Mucosa of stomach (tissue), 1 donor: ENCODE results near the gene SLC44A2.
"Not testable (repeated sequence)": the region's sequence is repeated elsewhere in the genome, so short reads cannot be mapped to it uniquely, and the experiment has no call there.

ENCODE experiments used
- H3K27me3 ChIP-seq: one replicate; pipeline ENCODE4 v1.7.0; 2013; ENCODE audit warnings: mild to moderate bottlenecking, low read length; ENCODE audit not compliant: control insufficient read depth, insufficient read depth
- H3K36me3 ChIP-seq: one replicate; pipeline ENCODE4 v1.7.0; 2013; ENCODE audit warnings: low read length; ENCODE audit not compliant: control insufficient read depth, insufficient read depth
- H3K4me1 ChIP-seq: one replicate; pipeline ENCODE4 v1.7.0; 2013; ENCODE audit warnings: mild to moderate bottlenecking, low read length; ENCODE audit not compliant: control insufficient read depth, insufficient read depth
- H3K4me3 ChIP-seq: one replicate; pipeline ENCODE4 v1.7.0; 2013; ENCODE audit warnings: low read length
- H3K9ac ChIP-seq: one replicate; pipeline ENCODE4 v1.7.0; 2013; ENCODE audit warnings: mild to moderate bottlenecking, low read length, moderate library complexity
- H3K9me3 ChIP-seq: one replicate; pipeline ENCODE4 v1.7.0; 2013; ENCODE audit warnings: mild to moderate bottlenecking, low read length, moderate library complexity; ENCODE audit not compliant: control insufficient read depth
- donor health status: Pancreatic carcinoma.

SLC44A2 gene

DNA sequence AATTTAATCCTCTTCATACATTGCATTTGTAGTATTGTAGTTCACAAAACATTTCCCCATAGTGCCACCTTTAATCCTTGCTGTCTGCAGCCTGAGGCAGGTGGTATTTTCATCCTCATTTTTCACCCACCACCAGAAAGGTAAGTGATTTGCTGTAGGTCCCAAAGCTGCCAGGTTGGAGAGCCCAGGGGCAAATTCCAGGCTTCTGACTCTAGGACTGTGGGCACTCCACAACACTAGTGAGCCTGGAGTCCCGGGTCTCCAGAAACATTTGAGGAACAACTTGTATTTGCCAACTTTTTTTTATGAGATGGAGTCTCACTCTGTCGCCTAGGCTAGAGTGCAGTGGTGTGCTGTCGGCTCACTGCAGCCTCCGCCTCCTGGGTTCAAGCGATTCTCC lies 35.0 kb downstream of the SLC44A2 start:
- Histone ChIP-seq H3K9me3 (no peaks in the 10 kb centered on the region), H3K27me3 (no peaks in the 10 kb centered on the region), H3K4me1 (peaks cover 21% of the 10 kb centered on the region), H3K36me3 (no peaks in the 10 kb centered on the region), H3K4me3 (no peak overlapping the region), H3K9ac (peak overlapping the region; percentile 28)

DNA sequence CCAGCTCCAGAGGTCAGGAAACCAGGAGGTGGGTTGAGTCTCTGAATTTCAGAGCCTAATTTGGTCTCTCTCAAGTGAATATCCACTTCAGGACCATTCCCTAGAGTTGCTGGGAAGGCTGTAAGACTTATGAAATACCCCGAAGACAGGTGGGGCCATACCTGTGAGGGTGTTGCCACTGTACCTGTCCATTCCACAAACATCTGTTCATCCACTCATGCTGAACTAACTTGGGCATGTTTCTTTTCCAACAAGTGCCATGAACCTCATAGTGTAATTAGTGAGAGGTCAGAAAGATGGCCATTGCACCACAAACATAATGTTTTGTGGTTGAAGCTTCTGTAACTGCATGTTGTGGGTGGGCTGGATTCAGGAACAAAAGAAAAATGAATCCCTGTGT lies 36.6 kb downstream of the SLC44A2 start:
- H3K36me3 ChIP-seq: no peaks in the 10 kb centered on the region
- no peak overlapping the region for H3K4me3 ChIP-seq
- no peaks in the 10 kb centered on the region for H3K27me3 ChIP-seq
- H3K9me3 ChIP-seq: no peaks in the 10 kb centered on the region
- peaks cover 11% of the 10 kb centered on the region for H3K4me1 ChIP-seq
- H3K9ac ChIP-seq: no peak overlapping the region

DNA sequence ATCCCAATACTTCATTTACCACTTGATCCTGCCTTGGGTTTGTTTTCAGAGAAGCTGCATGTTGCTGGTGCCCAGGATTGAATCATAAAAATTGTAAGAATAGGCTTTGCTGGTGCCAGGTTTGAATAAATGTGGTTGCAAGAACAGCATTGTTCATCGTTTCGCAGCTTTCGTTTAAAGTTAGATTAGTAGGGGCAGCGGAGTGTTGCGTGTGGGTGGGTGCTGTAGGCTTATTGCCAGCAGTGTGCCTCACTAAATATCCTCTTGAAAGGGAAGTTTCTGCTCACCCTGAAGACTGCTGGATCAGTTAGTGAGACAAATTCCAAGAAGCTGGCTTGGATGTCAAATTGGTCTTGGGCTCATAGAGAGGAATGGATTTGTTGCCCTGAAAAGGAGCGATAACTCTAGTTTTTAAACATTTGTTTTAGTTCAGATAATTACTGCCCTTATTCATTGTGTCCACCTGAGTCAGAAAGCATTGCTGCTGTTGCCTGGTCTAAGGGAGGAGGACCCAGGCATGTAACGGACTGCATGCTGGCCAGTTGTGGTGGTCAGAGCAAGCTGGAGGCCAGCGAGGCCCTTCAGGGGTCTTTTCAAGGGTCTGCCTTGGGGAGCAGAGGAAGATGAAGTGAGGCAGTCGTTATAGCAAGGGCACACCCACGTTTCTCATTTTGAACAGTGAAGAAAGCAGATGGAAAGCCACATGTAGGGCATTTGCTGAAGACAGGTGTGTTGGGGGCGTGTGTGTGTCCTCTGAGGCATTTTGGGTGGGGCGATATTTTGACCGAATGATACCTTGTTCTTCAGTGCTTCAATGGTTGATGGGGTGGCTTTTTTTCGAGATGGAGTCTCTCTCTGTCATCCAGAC lies 37.3 kb downstream of the SLC44A2 start:
- Histone ChIP-seq H3K36me3 (no peaks in the 10 kb centered on the region), H3K4me1 (peaks cover 11% of the 10 kb centered on the region), H3K9ac (no peak overlapping the region), H3K4me3 (no peak overlapping the region), H3K27me3 (no peaks in the 10 kb centered on the region), H3K9me3 (no peaks in the 10 kb centered on the region)

DNA sequence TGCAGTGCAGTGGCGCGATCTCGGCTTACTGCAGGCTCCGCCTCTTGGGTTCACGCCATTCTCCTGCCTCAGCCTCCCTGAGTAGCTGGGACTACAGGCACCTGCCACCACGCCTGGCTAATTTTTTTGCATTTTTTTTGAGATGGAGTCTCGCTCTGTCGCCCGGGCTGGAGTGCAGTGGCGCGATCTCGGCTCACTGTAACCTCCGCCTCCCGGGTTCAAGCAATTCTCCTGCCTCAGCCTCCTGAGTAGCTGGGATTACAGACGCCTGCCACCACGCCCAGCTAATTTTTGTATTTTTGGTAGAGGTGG lies 37.9 kb downstream of the SLC44A2 start:
- peaks cover 11% of the 10 kb centered on the region for H3K4me1 ChIP-seq
- H3K27me3 ChIP-seq: not testable (repeated sequence)

DNA sequence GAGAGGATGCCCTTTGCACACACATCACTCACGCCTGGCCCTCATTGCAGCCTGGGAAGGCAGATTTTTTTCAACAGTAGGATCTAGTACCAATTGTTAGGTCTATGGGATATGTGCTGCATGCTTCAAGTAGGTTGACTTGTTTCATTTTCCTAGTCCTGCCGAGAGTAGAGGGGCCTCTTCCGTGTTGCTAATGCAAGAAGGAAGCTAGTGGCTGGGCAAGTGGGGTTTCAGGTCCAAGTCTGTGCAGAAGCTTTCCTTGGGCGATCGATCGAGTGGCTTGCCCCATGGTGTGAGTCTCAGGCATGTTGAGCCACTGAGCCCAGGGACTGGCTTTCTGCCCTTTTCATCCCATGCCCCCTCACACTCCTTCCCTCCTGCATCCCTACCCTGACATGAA lies 42.5 kb downstream of the SLC44A2 start:
- no peak overlapping the region for H3K9ac ChIP-seq
- H3K4me1 ChIP-seq: peaks cover under 1% of the 10 kb centered on the region
- H3K4me3 ChIP-seq: no peak overlapping the region
- no peaks in the 10 kb centered on the region for H3K27me3 ChIP-seq
- peaks cover 5% of the 10 kb centered on the region for H3K36me3 ChIP-seq
- H3K9me3 ChIP-seq: no peaks in the 10 kb centered on the region

More for the DNA sequence above, 37.9 kb downstream of the SLC44A2 start:
- H3K4me3 ChIP-seq, H3K9me3 ChIP-seq, H3K36me3 ChIP-seq, H3K9ac ChIP-seq: not testable (repeated sequence)

DNA sequence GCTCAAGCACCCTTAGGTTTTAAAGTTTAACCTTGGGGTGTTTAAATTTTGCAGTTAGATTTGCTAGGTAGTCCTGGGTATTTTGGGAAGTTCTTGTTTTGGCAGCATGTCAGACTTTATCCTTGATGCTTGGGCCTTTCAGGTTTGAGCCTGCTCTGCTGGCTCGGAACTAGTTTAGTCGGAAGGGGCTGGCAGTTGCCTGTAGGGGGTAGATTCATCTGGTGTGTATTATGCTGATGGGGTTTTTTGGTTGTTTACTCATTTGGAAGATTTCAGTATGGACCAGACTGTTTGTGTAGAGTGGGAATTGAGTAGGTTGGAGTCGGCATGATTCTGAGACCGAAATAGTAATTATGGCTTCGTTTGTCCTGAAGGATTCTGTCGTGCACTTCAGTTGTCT lies 43.9 kb downstream of the SLC44A2 start:
- Histone ChIP-seq H3K4me3 (no peak overlapping the region), H3K27me3 (no peaks in the 10 kb centered on the region), H3K9me3 (no peaks in the 10 kb centered on the region), H3K9ac (no peak overlapping the region), H3K4me1 (no peaks in the 10 kb centered on the region), H3K36me3 (peaks cover 5% of the 10 kb centered on the region)

DNA sequence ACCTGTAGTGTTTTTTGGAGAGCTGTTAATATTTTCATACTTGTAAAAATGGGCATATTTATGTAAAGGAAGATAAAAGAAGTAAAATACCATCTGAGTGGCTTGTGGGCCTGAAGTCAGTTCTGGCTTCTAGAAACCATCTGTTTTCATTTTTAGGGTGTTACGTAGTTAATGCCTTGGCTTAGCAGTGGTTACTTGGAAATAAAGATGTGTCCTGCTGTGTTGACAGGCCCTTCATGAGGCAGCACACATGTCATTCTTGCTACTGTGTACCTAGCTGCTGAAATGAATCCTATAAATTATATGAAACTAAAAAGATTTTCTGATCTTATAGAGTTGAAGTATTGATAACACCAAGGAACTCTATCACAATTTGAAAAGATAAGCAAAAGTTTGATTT lies 44.8 kb downstream of the SLC44A2 start:
- no peaks in the 10 kb centered on the region for H3K4me1 ChIP-seq
- H3K9ac ChIP-seq: no peak overlapping the region
- H3K27me3 ChIP-seq: no peaks in the 10 kb centered on the region
- no peak overlapping the region for H3K4me3 ChIP-seq
- H3K36me3 ChIP-seq: peaks cover 5% of the 10 kb centered on the region
- H3K9me3 ChIP-seq: no peaks in the 10 kb centered on the region

DNA sequence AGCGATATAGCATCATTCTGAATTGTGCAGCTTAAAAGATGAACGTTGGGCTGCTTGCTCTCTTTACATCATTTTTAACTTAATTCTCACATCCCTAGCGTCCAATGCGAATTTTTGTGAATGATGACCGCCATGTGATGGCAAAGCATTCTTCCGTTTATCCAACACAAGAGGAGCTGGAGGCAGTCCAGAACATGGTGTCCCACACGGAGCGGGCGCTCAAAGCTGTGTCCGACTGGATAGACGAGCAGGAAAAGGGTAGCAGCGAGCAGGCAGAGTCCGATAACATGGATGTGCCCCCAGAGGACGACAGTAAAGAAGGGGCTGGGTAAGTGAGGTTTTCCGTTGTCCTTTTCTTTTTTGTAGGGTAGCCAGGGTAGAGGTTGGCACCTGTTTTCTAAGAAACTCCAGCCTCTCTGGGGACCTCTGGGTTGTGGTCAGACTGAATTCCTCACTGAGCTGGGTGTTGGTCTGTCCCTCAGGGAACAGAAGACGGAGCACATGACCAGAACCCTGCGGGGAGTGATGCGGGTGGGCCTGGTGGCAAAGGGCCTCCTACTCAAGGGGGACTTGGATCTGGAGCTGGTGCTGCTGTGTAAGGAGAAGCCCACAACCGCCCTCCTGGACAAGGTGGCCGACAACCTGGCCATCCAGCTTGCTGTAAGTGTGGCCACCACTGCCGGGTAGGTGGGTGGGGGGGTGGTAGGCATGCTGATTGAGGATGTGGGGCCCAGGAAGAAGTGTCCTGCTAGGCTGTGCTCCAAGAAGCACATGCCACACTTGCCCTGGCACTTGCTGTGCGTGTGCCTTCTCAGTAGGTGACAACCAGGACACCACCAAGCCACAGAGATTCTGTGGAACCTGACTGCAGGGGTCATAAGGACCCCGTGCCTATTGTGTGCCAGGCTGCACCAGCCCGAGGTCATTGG lies 45.8 kb downstream of the SLC44A2 start:
- Histone ChIP-seq H3K4me3 (no peak overlapping the region), H3K9ac (no peak overlapping the region), H3K9me3 (no peaks in the 10 kb centered on the region), H3K36me3 (peaks cover 5% of the 10 kb centered on the region), H3K4me1 (no peaks in the 10 kb centered on the region), H3K27me3 (no peaks in the 10 kb centered on the region)

DNA sequence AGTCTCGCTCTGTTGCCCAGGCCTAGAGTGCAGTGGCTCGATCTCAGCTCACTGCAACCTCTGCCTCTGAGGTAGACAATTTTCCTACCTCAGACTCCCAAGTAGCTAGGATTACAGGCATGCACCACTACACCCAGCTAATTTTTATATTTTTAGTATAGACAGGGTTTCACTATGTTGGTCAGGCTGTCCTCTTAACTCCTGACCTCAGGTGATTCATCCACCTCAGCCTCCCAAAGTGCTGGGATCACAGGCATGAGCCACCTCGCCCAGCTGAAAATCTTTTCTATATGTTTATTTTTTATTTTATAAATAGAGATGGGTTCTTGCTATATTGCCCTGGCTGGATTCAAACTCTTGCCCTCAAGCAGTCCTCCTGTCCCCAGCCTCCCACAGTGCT lies 46.6 kb downstream of the SLC44A2 start:
- not testable (repeated sequence) for H3K27me3 ChIP-seq, H3K4me1 ChIP-seq, H3K4me3 ChIP-seq, H3K9ac ChIP-seq, H3K9me3 ChIP-seq, H3K36me3 ChIP-seq

DNA sequence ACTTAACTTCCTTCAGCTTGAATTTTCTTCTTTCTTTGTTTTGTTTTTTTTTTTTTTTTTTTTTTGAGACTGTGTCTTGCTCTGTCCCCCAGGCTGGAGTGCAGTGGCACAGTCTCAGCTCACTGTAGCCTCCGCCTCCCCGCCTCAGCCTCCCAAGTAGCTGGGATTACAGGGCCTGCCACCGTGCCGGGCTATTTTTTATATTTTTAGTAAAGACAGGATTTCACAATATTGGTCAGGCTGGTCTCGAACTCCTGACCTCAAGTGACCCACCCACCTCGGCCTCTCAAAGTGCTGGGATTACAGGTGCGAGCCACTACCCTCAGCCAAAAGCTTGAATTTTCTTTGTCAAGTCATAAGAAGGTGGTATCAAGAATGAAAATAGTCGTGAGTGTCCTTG lies 49.9 kb downstream of the SLC44A2 start:
- not testable (repeated sequence) for H3K4me3 ChIP-seq, H3K9me3 ChIP-seq, H3K9ac ChIP-seq, H3K27me3 ChIP-seq, H3K4me1 ChIP-seq
- peaks cover 23% of the 10 kb centered on the region for H3K36me3 ChIP-seq

DNA sequence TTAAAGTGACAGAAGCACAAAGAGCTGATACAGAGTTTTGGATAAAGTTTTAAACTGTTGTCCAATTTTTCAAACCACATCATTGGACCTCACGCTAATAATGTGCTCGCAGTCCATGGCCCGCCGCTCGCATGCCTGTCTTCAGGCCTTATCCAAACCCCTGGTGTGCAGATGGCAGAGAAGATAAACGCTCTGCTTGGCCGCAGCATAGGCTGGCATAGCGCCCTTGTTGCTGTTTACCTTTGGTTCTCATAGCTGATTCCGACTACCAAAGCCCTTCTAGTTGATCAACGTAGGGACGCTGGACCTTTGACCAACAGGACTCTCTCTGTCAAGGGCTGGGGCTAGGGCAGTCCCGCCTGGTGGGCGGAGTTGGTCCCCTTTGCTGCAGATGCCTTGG lies 52.4 kb downstream of the SLC44A2 start:
- Histone ChIP-seq H3K36me3 (peaks cover 35% of the 10 kb centered on the region), H3K27me3 (no peaks in the 10 kb centered on the region), H3K4me3 (no peak overlapping the region), H3K9me3 (no peaks in the 10 kb centered on the region), H3K4me1 (no peaks in the 10 kb centered on the region), H3K9ac (no peak overlapping the region)

DNA sequence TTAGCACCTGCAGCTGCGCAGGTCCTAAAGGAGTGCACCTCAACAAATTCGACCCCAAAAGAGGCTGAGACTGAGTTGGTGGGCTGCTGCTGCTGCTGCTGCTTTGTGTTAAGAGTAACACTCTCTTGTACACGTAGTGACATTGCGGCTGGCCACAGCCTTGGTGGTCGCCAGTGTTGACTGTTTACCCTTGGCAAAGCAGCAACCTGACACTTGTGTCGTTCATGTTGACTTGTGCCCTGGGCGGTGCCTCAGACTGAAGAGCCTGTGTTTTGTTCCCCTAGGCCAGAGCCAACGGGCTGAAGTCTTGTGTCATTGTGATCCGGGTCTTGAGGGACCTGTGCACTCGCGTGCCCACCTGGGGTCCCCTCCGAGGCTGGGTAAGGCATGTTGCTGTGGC lies 53.5 kb downstream of the SLC44A2 start:
- Histone ChIP-seq H3K9ac (no peak overlapping the region), H3K36me3 (peaks cover 40% of the 10 kb centered on the region)

More for the DNA sequence above, 53.5 kb downstream of the SLC44A2 start:
- no peaks in the 10 kb centered on the region for H3K4me1 ChIP-seq
- no peaks in the 10 kb centered on the region for H3K9me3 ChIP-seq
- no peak overlapping the region for H3K4me3 ChIP-seq
- no peaks in the 10 kb centered on the region for H3K27me3 ChIP-seq
